ENCODE results near the gene PKDCC.

DNA sequence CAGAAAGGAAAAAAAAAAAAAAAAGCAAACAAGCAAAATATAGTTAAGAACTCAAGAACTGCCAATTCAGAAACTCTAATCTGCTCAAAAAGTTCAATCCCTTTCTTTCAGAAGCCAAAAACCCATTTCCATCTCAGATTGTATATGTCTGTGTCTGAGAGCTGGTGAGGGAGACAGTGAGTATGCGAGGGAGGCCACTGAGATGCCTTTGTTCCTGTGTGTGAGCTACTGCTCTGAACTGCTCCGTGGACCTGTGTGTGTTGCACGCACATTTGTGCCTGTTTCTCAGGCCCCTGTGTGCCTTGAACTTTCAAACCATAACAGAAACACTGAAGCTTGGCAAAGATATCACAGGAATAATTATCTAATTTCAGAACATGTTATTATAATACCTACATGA, 2.5 kb upstream of the PKDCC start:
- TF ChIP-seq, protein P1, sequence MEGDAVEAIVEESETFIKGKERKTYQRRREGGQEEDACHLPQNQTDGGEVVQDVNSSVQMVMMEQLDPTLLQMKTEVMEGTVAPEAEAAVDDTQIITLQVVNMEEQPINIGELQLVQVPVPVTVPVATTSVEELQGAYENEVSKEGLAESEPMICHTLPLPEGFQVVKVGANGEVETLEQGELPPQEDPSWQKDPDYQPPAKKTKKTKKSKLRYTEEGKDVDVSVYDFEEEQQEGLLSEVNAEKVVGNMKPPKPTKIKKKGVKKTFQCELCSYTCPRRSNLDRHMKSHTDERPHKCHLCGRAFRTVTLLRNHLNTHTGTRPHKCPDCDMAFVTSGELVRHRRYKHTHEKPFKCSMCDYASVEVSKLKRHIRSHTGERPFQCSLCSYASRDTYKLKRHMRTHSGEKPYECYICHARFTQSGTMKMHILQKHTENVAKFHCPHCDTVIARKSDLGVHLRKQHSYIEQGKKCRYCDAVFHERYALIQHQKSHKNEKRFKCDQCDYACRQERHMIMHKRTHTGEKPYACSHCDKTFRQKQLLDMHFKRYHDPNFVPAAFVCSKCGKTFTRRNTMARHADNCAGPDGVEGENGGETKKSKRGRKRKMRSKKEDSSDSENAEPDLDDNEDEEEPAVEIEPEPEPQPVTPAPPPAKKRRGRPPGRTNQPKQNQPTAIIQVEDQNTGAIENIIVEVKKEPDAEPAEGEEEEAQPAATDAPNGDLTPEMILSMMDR (IDR thresholded peaks at IDR 0.05), result no peak
- no peak for TF ChIP-seq POLR2A (IDR thresholded peaks at IDR 0.05)

Measured in body of pancreas (tissue), 4 donors.